Measurements from ENCODE around the gene ST6GAL1.
A peak's percentile ranks its signal among the peaks of the same experiment; 100 is the strongest.
"Not testable (repeated sequence)": the region's sequence is repeated elsewhere in the genome, so short reads cannot be mapped to it uniquely, and the experiment has no call there.

Gene ST6GAL1

DNA sequence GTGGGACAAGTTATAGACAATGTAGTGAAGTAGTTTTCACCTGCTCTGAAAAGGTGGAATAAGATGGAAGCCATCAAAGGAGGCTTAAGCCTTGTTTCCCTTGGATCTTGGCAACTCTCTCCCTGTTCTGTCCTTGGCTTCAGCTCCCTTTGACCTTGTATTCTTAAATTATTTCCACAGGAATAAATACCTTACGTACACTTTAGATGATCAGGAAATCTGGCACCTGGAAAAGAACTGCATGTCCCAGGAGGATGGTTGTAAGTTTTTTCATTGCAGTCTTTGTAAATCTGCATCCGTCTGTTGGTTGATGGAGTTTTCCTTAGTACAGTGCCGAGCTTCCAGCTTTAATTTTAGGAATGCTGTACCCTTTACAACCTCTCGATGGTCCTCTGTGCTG is 11.8 kb downstream of the ST6GAL1 start:
- DNase-seq, result no peak

DNA sequence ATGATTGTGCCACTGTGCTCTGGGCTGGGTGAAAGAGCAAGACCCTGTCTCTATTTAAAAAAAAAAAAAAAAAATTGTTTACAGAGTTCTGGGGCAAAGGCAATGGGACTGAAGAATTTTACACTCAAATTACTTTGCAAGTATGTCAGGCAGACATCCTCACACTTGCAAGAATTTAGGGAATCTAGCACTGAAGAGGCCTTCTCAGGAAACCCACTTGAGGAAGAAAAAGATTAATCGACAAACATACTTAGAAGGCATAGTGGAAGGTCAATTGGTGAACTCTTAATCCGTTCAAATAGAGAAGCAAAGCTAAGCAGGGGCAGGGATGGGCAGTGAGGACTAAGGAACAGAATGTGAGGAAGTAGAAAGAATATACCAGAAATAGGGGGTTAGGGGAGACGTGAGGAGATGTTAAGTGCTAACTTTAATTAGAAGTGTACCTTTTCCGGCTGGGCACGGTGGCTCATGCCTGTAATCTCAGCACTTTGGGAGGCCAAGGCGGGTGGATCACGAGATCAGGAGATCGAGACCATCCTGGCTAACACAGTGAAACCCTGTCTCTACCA is 15.0 kb downstream of the ST6GAL1 start:
- no peak for DNase-seq

DNA sequence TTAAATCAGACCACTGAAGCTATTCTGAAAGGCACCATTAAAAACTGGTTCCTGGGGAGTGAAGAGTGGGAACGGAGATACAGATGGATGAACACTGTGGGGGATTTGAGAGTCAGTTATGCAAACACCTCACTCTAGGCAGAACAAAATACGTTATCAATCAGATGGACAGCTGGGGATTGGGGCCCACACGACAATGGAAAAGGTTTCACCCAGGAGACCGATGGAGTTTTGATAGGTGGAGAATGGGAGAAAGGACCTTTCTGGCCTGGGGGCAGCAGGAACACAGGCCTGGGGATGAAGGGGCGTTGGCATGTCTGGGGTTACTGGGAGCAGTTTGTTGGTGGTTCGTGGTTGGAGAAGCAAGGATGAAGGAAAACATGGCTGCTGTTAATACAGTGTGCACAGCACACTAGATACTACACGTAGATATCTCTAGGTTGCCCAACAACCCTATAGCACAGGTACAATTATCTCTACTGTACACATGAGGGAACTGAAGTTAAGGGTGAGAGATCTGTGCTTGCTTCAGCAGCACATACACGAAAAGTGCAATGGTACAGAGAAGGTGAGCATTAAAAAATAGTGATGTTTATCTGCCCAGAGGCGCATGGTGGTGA is 16.5 kb downstream of the ST6GAL1 start:
- no peak for DNase-seq

DNA sequence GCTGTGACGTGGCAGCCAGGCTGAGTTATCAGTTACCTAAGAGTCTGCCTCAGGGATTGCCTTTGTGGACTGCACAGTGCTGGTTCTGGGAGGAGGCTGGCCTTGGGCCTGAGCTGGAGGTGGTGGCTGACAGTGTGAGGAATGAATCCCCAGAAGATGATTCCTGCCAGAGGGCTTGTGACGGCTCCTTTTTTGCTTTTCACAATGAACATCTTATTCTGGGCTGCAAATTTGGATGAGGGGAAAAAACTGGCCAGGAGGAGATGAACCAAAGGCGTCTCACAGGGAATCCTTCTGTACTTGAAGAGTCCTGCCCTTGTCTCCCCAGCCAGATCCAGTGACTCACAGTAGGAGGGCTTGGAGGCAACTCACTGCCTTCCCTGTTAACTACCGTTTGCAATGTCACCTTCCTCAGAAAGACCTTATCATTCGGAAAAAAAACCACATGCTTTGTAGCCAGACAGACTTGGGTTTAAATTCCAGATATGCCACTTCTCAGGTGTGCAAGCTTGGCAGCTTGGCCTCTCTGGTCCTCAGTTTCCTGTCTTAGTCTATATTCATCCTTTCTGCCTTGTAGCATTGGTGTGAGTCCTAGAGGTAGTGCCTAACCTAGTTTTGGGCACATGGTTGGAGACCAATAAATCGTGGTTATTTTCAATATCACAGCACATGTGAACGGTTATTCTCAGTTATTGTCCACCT is 19.1 kb downstream of the ST6GAL1 start:
- no peak for DNase-seq

DNA sequence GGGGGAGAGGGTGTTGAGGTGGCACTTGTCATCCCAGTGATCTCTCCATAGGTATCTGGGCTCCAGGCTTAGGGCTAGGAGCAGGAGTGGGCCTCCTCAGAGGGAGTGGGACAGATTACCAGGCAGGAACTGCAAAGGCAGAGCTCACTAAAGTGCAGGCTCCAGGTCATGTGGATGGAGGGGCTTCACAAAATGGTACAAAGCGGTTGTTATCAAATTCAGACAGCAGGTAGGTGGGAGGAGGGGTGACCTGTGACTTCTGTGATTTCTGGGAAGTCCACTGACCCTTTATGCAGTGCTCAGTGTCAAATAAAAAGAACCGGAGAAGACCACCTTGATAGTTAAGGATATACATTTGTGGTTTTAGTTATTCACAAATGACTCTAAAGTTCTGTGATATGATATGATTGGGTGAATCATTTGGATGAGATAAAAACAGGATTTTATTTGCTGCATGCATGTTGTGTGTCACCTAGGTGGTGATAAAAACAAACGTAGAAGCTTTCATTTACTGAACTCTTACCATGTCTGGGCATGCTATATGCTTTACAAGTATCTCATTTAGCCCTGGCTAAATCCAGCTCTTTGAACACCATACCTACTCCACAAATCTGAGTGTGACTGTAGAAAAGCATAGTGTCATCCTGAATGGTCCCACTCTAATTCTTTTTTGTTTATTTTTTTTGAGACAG is 20.2 kb downstream of the ST6GAL1 start:
- DNase-seq, result no peak

DNA sequence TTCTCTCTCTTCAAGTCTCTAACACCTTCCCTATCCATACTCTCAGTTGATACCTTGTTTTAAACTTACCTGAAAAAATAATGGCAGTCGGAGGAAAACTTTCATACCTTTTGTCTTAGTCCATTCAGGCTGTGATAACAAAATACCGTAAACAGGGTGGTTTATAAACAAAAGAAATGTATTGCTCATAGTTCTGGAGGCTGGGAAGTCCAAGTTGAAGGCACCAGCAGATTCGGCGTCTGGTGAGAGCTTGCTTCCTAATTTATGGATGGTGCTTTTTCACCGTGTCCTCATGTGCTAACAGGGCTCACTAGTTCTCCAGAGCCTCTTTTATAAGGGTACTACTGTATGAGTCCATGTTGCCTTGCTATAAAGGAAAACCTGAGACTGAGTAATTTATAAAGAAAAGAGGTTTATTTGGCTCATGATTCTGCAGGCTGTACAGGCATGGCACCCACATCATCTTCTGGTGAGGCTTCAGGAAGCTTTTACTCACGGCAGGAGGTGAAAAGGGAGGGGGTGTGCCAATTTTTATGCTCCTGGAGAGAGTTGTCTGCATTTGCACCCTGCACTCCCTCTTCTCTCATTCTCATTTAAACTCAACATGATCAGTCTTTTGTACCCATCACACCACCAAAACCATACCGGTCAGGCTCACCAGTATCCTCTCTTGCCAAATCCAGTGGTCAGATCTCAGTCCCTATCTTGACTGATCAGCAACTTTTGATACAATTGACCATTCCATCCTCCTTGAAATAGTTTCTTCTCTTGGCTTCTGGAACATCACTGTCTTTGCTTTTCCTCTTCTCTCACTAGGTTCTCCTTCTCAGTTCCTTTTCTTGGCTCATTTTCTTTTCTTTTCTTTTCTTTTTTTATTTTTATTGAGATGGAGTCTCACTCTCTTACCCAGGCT is 21.6 kb downstream of the ST6GAL1 start:
- no peak for DNase-seq

DNA sequence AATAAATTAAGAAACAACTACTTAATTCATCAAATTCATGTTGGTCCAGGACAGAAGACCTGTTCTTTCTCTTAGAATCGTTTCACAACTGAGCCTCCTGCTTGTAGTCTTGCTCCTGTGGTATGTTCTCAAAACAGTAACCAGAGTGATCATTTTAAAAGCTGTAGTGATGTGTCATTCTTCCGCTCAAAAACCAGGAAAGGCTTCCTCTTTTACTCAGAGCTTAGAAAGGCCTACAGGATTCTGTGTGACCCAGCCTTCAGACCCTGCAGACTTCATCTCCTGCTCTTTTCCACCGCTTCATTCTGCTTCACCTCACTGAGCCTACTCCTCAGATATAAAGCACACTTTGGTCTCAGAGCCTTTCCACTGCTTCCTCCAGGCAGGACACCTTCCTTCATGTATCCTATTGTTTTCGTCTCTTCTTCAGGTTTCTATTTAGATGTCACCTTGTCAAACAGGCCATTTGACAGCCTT is 22.7 kb downstream of the ST6GAL1 start:
- peak; percentile 24 for DNase-seq

DNA sequence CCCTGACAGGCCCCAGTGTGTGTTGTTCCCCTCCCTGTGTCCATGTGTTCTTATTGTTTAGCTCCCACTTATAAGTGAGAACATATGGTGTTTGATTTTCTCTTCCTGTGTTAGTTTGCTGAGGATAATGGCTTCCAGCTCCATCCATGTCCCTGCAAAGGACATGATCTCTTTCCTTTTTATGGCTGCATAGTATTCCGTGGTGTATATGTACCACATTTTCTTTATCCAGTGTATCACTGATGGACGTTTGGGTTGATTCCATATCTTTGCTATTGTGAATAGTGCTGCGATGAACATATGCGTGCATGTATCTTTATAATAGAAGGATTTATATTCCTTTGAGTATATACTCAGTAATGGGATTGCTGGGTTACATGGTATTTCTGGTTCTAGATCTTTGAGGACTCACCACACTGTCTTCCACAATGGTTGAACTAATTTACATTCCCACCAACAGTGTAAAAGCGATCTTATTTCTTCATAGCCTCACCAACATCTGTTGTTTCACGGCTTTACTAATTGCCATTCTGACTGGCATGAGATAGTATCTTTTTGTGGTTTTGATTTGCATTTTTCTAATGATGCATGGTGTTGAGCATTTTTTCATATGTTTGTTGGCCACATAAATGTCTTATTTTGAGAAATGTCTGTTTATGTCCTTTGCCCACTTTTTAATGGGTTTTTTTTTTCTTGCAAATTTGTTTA is 23.8 kb downstream of the ST6GAL1 start:
- DNase-seq, result not testable (repeated sequence)

DNA sequence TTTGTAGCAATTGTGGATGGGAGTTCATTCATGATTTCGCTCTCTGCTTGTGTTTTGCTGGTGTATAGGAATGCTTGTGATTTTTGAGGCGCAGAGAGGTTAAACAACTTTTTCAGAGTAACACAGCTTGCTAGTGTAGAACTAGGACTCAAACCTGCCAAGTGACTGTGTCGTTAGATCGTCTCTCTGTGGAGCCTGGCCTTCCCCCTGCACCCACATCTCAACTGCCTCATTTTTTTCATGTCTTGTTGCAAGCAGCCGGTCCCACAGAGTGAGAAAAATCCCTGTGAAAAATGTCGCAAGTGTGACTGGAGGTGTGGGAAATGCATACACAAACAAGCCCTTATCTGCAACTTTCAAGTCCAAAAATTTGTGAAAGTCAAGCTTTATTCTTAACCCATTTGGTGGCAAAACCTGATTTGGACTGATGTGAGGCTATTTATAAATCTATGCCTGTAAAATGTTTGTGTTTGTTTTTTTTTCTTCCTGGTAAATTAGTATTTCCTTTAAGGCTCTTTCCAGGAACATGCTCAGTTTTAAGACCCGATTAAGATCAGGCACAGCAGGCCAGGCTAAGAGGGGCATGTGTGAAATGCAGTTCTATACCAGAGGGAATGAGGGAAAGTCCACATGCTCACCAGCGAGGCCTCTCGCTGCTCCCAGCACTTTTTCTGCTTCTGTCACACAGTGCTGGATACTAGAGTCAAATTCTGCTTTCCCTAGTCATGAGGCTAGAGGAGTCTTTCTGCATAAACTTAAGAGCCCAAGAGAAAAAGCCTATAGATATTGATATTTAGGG is 25.8 kb downstream of the ST6GAL1 start:
- no peak for DNase-seq

DNA sequence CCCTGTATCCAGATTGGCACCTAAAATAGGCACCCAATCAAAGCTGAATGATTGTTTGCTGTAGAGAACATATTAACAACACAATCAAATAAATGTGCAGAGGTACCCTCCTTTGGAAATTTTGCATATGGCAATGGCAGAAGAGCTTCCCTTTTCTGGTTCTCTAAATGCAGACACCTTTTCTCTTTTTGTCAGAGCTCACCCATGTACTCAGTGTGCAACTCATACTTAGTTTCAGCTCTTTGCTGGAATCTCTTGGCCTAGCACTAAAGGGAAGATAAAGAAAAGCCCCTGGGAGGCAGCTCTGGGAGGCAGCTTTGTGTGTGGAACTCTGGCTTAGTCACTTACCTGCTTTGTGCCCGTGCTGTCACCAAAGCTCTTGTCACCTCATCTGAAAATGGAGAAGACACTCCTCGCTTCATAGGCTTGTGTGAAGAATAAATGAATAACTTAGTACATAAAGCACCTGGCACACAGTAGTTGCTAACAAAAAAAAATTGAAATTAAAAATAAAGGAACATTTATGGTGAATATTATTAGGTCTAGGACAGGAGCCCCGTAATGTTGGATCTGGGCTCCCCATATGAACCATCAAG is 28.8 kb downstream of the ST6GAL1 start:
- no peak for DNase-seq

DNA sequence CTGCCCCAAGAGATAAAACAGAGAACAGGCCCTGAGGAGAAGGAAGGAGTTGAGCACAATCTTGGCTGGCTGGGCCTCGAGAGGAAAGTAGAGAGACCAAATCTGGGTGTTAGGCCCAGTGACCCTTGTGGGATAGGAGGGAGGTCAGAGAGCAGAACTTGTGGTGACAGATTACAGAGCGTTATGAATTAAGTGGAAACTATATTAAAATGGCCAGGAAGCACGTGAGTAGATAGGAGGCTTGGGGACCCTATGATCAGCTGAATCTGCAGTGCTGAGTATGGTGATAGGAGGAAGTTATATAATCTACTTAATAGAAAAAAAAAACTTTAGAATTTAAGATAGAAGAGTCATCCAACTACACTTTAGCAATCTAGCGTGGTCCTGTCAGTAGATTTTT is 30.0 kb downstream of the ST6GAL1 start:
- DNase-seq, result no peak

DNA sequence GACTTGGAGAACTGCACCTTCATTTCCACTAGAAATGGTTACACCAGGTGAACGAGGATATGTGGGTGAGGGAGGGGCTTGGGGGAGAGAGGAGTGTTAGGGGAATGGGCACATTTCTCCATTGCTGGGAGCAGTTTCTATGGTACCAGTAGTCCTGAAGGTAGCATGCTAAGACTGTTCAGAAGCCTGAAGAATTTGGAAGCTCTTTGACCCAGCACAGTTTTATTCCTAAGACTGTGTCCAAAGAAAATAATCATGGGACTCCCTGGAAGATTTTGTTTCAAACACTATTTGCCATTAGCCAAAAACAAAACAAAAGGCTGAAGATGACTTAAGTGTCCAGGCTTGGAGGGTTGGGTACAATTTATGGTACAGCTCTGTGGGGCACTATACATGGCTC is 32.1 kb downstream of the ST6GAL1 start:
- no peak for DNase-seq

DNA sequence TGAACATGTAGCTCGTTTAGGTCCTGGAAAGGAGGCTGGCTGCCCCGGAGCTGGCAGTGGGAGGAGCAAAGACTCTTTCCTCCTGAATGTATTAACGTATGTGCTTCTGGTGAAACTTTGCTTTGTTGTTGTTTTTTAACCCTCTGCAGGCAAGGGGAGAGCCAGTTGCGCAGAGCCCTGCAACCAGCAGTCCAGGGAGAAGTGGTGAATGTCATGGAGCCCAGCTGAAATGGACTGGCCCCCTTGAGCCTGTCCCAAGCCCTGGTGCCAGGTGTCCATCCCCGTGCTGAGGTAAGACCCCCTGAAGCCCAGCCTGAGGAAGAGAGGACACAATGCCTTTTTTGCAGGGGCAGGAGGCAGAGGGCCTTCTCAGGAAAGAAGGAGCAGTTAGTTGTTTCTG is 33.3 kb downstream of the ST6GAL1 start:
- DNase-seq, result no peak

DNA sequence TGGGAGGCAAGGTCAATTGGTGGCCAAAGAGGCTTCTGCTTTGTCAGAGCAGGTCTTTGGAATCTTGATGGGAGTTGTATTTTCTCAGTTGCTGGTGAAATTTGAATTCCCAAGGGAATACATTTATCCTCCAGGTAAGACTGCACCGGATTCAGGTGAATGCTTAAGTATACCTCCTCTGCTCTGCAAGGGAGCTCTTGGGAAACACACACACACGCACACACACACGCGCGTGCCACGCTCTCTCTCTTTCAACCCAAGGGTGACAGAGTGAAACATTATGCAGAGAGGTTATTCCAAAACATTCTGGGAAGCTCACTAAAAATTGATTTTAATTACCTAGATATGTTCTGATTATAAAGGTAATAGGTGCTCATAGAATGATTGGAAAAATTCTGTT is 33.7 kb downstream of the ST6GAL1 start:
- no peak for DNase-seq

DNA sequence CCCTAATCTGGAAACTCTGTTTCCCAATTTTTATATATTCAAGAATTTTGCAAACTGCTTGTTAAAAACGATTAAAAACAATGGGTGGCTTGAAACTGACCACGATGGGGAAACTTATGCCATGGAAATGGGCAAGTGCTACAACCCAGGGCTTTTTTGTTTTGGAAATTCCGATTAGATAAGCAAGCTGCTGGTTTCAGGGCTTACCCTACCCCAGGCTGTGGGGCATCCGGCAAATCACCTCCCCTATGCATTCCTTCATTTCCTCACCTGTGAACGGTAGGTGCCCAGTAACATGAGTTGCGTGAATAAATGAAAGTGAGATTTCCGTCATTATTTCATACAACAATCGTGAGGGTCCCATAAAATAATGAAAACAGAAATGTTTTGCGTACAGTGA is 34.3 kb downstream of the ST6GAL1 start:
- DNase-seq, result no peak

DNA sequence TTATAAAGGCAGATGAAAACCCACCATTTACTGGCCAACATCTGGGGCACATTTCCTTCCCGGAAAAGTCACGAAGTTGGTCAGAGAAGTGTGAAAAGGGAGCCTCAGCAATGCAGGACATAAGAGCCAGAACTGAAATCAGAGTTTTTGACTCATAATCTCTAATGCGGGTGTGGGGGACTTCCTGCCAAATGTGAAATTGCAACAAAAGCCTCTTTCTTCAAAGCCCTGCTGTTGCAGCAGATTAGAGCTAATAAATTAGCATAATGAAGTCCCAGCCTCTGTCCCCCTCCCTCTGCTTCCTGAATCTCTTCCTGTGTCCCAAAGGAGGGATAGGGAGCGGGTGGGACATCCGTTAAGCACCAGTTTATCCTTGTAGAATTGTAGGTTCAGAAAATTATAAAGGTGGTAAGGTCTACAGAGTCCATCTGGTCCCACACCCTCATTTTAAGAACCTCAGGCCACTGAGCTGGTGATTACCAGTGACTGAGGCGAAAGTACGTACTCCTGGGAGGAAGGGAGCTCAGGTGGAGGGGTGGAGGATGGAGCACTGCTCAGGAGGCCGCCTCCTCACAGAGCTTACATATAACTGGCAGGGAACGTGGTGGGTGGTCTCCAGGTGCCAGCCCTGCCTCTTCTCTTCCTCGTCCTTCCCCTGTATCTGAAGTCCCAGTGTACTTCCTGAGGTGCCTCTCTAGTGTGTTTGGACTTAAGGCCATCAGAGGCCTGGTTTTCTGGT is 35.0 kb downstream of the ST6GAL1 start:
- DNase-seq, result no peak

DNA sequence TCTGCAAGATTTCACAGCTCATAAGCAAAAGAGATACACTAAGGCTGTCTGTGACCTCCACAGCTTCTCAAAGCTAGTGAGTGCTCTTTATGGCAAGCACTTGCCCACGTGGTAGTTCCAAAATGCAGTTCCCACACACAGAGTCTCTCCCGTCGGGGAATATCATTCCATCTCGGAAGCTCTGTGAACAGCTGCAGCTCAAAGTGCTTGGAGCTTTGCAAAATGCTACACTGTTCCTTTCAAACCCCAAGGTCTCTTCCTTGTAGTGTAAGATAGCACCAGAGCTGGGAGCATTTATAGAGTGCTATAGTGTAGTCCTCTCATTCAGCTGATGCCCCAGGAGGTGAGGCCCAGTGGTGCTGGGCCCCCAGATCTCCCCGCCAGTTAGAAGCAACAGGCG is 36.1 kb downstream of the ST6GAL1 start:
- DNase-seq, result no peak

DNA sequence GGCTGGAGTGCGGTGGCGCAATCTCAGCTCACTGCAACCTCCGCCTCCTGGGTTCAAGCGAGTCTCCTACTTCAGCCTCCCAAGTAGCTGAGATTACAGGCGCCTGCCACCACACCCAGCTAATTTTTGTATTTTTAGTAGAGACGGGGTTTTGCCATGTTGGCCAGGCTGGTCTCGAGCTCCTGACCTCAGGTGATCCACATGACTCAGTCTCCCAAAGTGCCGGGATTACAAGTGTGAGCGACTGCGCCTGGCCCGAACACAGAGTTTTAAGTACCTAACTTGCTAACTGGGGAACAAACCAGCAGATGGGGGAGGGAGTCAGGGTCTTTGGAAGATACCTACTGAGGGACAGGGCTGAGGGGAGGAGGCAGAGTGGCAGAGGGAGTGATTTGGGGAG is 36.9 kb downstream of the ST6GAL1 start:
- DNase-seq, result not testable (repeated sequence)

DNA sequence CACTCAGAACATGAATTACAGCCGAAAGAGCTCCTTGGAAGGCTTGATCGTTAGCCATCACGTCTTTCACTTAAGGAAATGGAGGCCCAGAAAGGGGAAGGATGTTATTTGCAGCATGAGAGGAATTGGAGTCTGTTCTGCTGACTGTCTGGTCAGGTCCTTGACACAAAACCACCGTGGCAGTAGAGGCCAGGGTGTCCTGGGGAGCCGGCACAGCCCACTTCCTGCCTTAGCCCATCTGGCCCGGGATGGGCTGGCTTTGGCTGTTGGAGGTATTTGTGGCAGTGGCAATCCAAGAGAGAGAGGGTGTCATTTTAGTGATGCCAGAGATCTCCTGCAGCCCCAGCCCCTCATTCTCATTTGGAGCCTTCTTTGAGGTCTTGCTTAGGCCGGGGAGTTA is 37.4 kb downstream of the ST6GAL1 start:
- peak; percentile 12 for DNase-seq

DNA sequence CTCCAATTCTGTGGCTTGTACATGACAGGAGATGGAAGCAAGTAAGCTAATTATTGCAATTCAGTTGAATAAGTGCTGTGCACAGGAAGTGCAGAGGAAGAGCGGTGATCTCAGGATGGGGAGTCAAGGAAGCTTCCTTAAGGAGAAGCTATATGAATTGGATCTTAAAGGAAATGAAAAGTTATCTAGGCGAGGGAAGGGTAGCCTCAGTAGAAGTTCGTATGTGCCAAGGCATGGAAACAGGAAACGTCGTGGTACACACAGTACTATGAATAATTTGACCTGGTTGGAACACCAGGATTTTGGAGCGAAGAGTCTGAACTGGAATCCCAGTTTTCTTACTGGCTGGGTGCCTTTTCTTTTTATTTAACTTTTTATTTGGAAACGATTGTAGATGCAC is 39.3 kb downstream of the ST6GAL1 start:
- no peak for DNase-seq
